HepG2 (cell line): ENCODE measurements around the gene PPP1R13B. TPM values are rescaled to one million over a fixed set of nuclear protein-coding genes. Genes with fewer than 3 reads are reported as not detected.

Source experiments
- ARNT2 ChIP-seq: sonication (generic); formaldehyde crosslinking; IDR thresholded peaks from 2 replicates; pipeline ENCODE4 v1.8.0; 2022; ENCODE audit warnings: mild to moderate bottlenecking, low read depth, missing genetic modification reagents, moderate library complexity
- FOXO1 ChIP-seq: sonication (generic); formaldehyde crosslinking; IDR thresholded peaks from 2 replicates; pipeline ENCODE4 v1.4.0; 2020; ENCODE audit warnings: missing genetic modification reagents
- GTF2F1 ChIP-seq: fragments of 150-350 bp; IDR thresholded peaks from 2 replicates; pipeline ENCODE4 v1.6.1; 2014; ENCODE audit warnings: low read length
- HDAC1 ChIP-seq: sonication (generic); formaldehyde crosslinking; IDR thresholded peaks from 2 replicates; pipeline ENCODE4 v1.5.1; 2020; ENCODE audit warnings: mild to moderate bottlenecking, missing genetic modification reagents
- HMGA1 ChIP-seq: sonication (generic); formaldehyde crosslinking; conservative IDR thresholded peaks from 2 replicates; pipeline ENCODE4 v1.4.0; 2020; ENCODE audit warnings: missing genetic modification reagents
- KMT2B ChIP-seq: IDR thresholded peaks from 2 replicates; pipeline ENCODE4 v1.6.1; 2016; ENCODE audit warnings: missing genetic modification reagents, missing compliant biosample characterization
- MIER3 ChIP-seq: IDR thresholded peaks from 2 replicates; pipeline ENCODE4 v1.6.1; 2016; ENCODE audit warnings: missing compliant biosample characterization, borderline replicate concordance
- RBM39 ChIP-seq: fragments of 200-400 bp; formaldehyde crosslinking; IDR thresholded peaks from one replicate; pipeline ENCODE4 v1.6.1; 2018; ENCODE audit warnings: antibody characterized with exemption, mild to moderate bottlenecking, low read depth, low read length; ENCODE audit not compliant: poor library complexity, severe bottlenecking
- SMAD1 ChIP-seq: sonication (generic); formaldehyde crosslinking; IDR thresholded peaks from 2 replicates; pipeline ENCODE4 v1.4.0; 2020; ENCODE audit warnings: missing genetic modification reagents, low read depth, mild to moderate bottlenecking, borderline replicate concordance
- SMAD3 ChIP-seq: sonication (generic); formaldehyde crosslinking; IDR thresholded peaks from 2 replicates; pipeline ENCODE4 v1.4.0; 2020; ENCODE audit warnings: missing genetic modification reagents
- ZNF543 ChIP-seq: sonication (generic); formaldehyde crosslinking; IDR thresholded peaks from 2 replicates; pipeline ENCODE4 v1.4.0; 2020; ENCODE audit warnings: mild to moderate bottlenecking, missing genetic modification reagents
- ZNF549 ChIP-seq: sonication (generic); formaldehyde crosslinking; IDR thresholded peaks from 2 replicates; pipeline ENCODE4 v1.5.0; 2020; ENCODE audit warnings: missing genetic modification reagents
- ZNF557 ChIP-seq: sonication (generic); formaldehyde crosslinking; IDR thresholded peaks from 2 replicates; pipeline ENCODE4 v1.4.0; 2020; ENCODE audit warnings: missing genetic modification reagents
- ZSCAN21 ChIP-seq: sonication (generic); formaldehyde crosslinking; IDR thresholded peaks from 2 replicates; pipeline ENCODE4 v1.8.0; 2022; ENCODE audit warnings: mild to moderate bottlenecking, missing genetic modification reagents, moderate library complexity, borderline replicate concordance
- polyA plus RNA-seq, 8 experiments: library from polyadenylated mRNA; depleted of rRNA in 3 of 8; stranded (reverse) in 7 of 8; unstranded in 1 of 8; fragments of >200 nt; fragmentation: Illumina TruSeq in 4 of 8; extraction: Trizol in 4 of 8; gene quantifications; 2 replicates each; pipeline versions ENCODE4 v1.2.1 to v1.2.3, GENCODE V29; 2011 to 2016; ENCODE audit warnings: low read depth in 4 of 8, missing spikeins in 1 of 8, mixed read lengths in 1 of 8; ENCODE audit not compliant: insufficient read depth in 1 of 8
- total RNA-seq, 5 experiments: library from RNA; depleted of rRNA; stranded (reverse); fragments of >200 nt; fragmentation: Illumina TruSeq; extraction: Trizol; gene quantifications; 2 replicates each; pipeline ENCODE4 v1.2.3, GENCODE V29; 2016; ENCODE audit warnings: low read depth in 1 of 5
- TF ChIP-seq, protein P1 (sequence below): sonication (generic); formaldehyde crosslinking; IDR thresholded peaks from 2 replicates; pipeline ENCODE4 v1.5.0; 2020; ENCODE audit warnings: missing genetic modification reagents, mild to moderate bottlenecking, borderline replicate concordance
- TF ChIP-seq, protein P2 (sequence below): IDR thresholded peaks from 2 replicates; pipeline ENCODE4 v1.6.1; 2012; ENCODE audit warnings: inconsistent platforms
- TF ChIP-seq, protein P3 (sequence below): IDR thresholded peaks from 2 replicates; pipeline ENCODE4 v1.6.1; 2016; ENCODE audit warnings: low read depth, borderline replicate concordance
- TF ChIP-seq, protein P4 (sequence below): sonication (generic); formaldehyde crosslinking; IDR thresholded peaks from 2 replicates; pipeline ENCODE4 v1.4.0; 2020; ENCODE audit warnings: mild to moderate bottlenecking, missing genetic modification reagents, borderline replicate concordance
- TF ChIP-seq, protein P5 (sequence below): sonication (generic); formaldehyde crosslinking; IDR thresholded peaks from 2 replicates; pipeline ENCODE4 v1.4.0; 2020; ENCODE audit warnings: missing genetic modification reagents, borderline replicate concordance

Gene PPP1R13B
- total and polyA plus RNA-seq, 2 of the 13 experiments (the other 11 are each of a cell fraction or from before 2014, with no cell fraction given) = 4.6 to 9.4 TPM

DNA sequence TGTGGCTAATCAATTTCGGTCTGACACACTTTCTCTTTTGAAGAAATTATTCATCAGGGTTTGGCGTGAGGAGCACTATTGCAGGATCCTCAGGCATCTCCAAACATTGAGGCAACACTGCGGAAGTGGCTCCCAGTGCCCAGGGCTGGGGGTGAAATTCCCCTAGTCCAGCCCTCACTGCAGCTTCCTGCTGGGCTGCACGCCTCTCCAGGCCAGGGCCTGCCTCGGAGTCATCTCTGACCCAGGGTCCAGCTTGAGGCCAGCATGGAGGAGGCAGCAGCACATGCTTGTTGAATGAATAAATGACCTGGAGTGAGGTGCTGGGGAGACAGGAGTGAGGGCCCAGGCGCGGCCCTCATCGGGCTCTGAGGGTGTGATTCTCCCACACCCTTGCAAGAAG lies 44.9 kb upstream of the PPP1R13B start (continued):
- TF ChIP-seq ZSCAN21 (CRISPR knock-in tag) = no peak
- TF ChIP-seq, protein P1, sequence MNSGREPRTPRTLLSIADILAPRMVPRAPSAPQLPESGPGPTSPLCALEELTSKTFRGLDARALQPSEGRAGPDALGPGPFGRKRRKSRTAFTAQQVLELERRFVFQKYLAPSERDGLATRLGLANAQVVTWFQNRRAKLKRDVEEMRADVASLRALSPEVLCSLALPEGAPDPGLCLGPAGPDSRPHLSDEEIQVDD (CRISPR knock-in tag) = no peak
- TF ChIP-seq ARNT2 = no peak
- no peak for TF ChIP-seq FOXO1 (CRISPR knock-in tag)
- TF ChIP-seq ZNF543 (CRISPR knock-in tag) = no peak
- TF ChIP-seq RBM39 = no peak
- TF ChIP-seq ZNF557 (CRISPR knock-in tag) = no peak
- TF ChIP-seq, protein P2, sequence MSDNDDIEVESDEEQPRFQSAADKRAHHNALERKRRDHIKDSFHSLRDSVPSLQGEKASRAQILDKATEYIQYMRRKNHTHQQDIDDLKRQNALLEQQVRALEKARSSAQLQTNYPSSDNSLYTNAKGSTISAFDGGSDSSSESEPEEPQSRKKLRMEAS = peak; percentile 64; the same call in 1 of the 2 replicates
- TF ChIP-seq, protein P3, sequence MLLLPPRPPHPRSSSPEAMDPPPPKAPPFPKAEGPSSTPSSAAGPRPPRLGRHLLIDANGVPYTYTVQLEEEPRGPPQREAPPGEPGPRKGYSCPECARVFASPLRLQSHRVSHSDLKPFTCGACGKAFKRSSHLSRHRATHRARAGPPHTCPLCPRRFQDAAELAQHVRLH (CRISPR knock-in tag) = 0 out of 2 replicates have a peak, but pooled peaks have one; percentile 34
- TF ChIP-seq GTF2F1 = no peak
- TF ChIP-seq, protein P4, sequence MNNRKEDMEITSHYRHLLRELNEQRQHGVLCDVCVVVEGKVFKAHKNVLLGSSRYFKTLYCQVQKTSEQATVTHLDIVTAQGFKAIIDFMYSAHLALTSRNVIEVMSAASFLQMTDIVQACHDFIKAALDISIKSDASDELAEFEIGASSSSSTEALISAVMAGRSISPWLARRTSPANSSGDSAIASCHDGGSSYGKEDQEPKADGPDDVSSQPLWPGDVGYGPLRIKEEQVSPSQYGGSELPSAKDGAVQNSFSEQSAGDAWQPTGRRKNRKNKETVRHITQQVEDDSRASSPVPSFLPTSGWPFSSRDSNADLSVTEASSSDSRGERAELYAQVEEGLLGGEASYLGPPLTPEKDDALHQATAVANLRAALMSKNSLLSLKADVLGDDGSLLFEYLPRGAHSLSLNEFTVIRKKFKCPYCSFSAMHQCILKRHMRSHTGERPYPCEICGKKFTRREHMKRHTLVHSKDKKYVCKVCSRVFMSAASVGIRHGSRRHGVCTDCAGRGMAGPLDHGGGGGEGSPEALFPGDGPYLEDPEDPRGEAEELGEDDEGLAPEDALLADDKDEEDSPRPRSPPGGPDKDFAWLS = no peak
- no peak for TF ChIP-seq KMT2B (CRISPR knock-in tag)
- TF ChIP-seq SMAD1 (CRISPR knock-in tag) = no peak
- no peak for TF ChIP-seq SMAD3 (CRISPR knock-in tag)
- TF ChIP-seq, protein P5, sequence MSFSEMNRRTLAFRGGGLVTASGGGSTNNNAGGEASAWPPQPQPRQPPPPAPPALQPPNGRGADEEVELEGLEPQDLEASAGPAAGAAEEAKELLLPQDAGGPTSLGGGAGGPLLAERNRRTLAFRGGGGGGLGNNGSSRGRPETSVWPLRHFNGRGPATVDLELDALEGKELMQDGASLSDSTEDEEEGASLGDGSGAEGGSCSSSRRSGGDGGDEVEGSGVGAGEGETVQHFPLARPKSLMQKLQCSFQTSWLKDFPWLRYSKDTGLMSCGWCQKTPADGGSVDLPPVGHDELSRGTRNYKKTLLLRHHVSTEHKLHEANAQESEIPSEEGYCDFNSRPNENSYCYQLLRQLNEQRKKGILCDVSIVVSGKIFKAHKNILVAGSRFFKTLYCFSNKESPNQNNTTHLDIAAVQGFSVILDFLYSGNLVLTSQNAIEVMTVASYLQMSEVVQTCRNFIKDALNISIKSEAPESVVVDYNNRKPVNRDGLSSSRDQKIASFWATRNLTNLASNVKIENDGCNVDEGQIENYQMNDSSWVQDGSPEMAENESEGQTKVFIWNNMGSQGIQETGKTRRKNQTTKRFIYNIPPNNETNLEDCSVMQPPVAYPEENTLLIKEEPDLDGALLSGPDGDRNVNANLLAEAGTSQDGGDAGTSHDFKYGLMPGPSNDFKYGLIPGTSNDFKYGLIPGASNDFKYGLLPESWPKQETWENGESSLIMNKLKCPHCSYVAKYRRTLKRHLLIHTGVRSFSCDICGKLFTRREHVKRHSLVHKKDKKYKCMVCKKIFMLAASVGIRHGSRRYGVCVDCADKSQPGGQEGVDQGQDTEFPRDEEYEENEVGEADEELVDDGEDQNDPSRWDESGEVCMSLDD (CRISPR knock-in tag) = no peak
- no peak for TF ChIP-seq MIER3
- no peak for TF ChIP-seq HMGA1
- TF ChIP-seq ZNF549 (CRISPR knock-in tag) = no peak
- TF ChIP-seq HDAC1 = peak; percentile 41; the same call in 1 of the 2 replicates
